ENCODE data around the gene TMEM202. TPM values are rescaled to one million over a fixed set of nuclear protein-coding genes. Genes with fewer than 3 reads are reported as not detected.
"Not testable (repeated sequence)": the region's sequence is repeated elsewhere in the genome, so short reads cannot be mapped to it uniquely, and the experiment has no call there.

TMEM202 gene
- total RNA-seq, 2 experiments from 2014 or later = not detected

GRCh38 chr15:72375501-72375845 is 22.6 kb upstream of the TMEM202 start:
- CTCF ChIA-PET = interaction anchor here (0.6 to 1.0 kb wide), 6 partner anchors 90 to 1482 kb away, joined by 3 to 5 read pairs (median 3); no protein-coding TSS in a partner anchor
- H3K36me3 Mint-ChIP-seq (ENCODE audit: low read depth) = peaks cover 11% of the 10 kb centered on the region
- DNase-seq = no peak
- H3K9me3 Mint-ChIP-seq (ENCODE audit: low read depth) = no peaks in the 10 kb centered on the region
- H3K4me3 Mint-ChIP-seq = peak overlapping the region; percentile 89
- intact Hi-C loops (cut with DNase I, micrococcal nuclease) = loop anchor here in 1 of 2 experiments (5.0 kb wide), 2 partner anchors 58 to 148 kb away; no protein-coding TSS in a partner anchor
- peaks cover 45% of the 10 kb centered on the region for H3K4me1 Mint-ChIP-seq
- H3K27me3 Mint-ChIP-seq = no peaks in the 10 kb centered on the region
- POLR2A ChIA-PET = interaction anchor here (0.6 to 1.5 kb wide), 6 partner anchors 19 to 180 kb away, joined by 3 to 7 read pairs (median 5); no protein-coding TSS in a partner anchor
- peak; percentile 55 for ATAC-seq
- peak overlapping the region; percentile 96 for H3K27ac Mint-ChIP-seq

- ATAC-seq = peak; percentile 83
- Mint-ChIP-seq H3K27ac (peak within 1 kb of the TSS; percentile 96), H3K9me3 (ENCODE audit: low read depth) (no peaks in the 10 kb centered on the region), H3K27me3 (no peaks in the 10 kb centered on the region), H3K4me1 (peaks cover 45% of the 10 kb centered on the region), H3K36me3 (ENCODE audit: low read depth) (peaks cover 9% of the 10 kb centered on the region), H3K4me3 (peak within 1 kb of the TSS; percentile 89)
- peak; percentile 99 for DNase-seq
- ChIA-PET CTCF (interaction anchor here (0.6 to 1.0 kb wide), 8 partner anchors 37 to 1483 kb away, joined by 3 to 5 read pairs (median 3); no protein-coding TSS in a partner anchor), POLR2A (interaction anchor here (0.6 to 1.5 kb wide), 5 partner anchors 18 to 181 kb away, joined by 3 to 7 read pairs (median 5); no protein-coding TSS in a partner anchor)
- intact Hi-C loops (cut with DNase I, micrococcal nuclease) = loop anchor here (1.0 to 5.0 kb wide), 12 partner anchors 56 to 407 kb away; partner anchors contain the start of genes ADPGK (in 1 of the 2), ARIH1 (in 1 of the 2), BBS4 (in 1 of the 2) and CELF6 (in 1 of the 2)
Measured at GRCh38 chr15:72375846-72376581, 22.1 kb upstream of the TMEM202 start, which contains the start of gene HEXA. TSS of gene HEXA (minus strand) at chr15:72376014. CDS start at chr15:72375972, 42 bp downstream.

- intact Hi-C loops (cut with DNase I, micrococcal nuclease) = loop anchor here (2.0 to 5.0 kb wide), 5 partner anchors 60 to 309 kb away; partner anchors contain the start of genes BBS4 (in 1 of the 2) and HIGD2B (in 1 of the 2)
- Mint-ChIP-seq H3K27ac (peak overlapping the region; percentile 2), H3K36me3 (ENCODE audit: low read depth) (peaks cover 6% of the 10 kb centered on the region), H3K4me3 (no peak overlapping the region), H3K27me3 (no peaks in the 10 kb centered on the region), H3K9me3 (ENCODE audit: low read depth) (no peaks in the 10 kb centered on the region), H3K4me1 (peaks cover 45% of the 10 kb centered on the region)
- ChIA-PET POLR2A (no interaction called here), CTCF (interaction anchor here (0.9 kb wide), 1 partner anchor 39 kb away, joined by 3 read pairs; no protein-coding TSS in a partner anchor)
- ATAC-seq = no peak
- DNase-seq = no peak
Measured at GRCh38 chr15:72377331-72377730, 20.8 kb upstream of the TMEM202 start.

GRCh38 chr15:72379106-72379505 is 19.0 kb upstream of the TMEM202 start:
- POLR2A ChIA-PET; H3K27ac Mint-ChIP-seq; CTCF ChIA-PET; H3K4me3 Mint-ChIP-seq; DNase-seq; ATAC-seq; H3K27me3 Mint-ChIP-seq; H3K9me3 Mint-ChIP-seq (ENCODE audit: low read depth); H3K36me3 Mint-ChIP-seq (ENCODE audit: low read depth): not testable (repeated sequence)
- intact Hi-C loops (cut with DNase I, micrococcal nuclease) = loop anchor here in 1 of 2 experiments (5.0 kb wide), 2 partner anchors 62 to 152 kb away; no protein-coding TSS in a partner anchor
- peaks cover 29% of the 10 kb centered on the region for H3K4me1 Mint-ChIP-seq

- no peak for ATAC-seq
- peaks cover 22% of the 10 kb centered on the region for H3K4me1 Mint-ChIP-seq
- POLR2A ChIA-PET = no interaction called here
- H3K4me3 Mint-ChIP-seq = no peak overlapping the region
- CTCF ChIA-PET = no interaction called here
- H3K9me3 Mint-ChIP-seq (ENCODE audit: low read depth) = no peaks in the 10 kb centered on the region
- peaks cover 4% of the 10 kb centered on the region for H3K27me3 Mint-ChIP-seq
- no peak for DNase-seq
- H3K27ac Mint-ChIP-seq = no peak overlapping the region
- intact Hi-C loops (cut with DNase I, micrococcal nuclease) = loop anchor here in 1 of 2 experiments (5.0 kb wide), 2 partner anchors 63 to 153 kb away; no protein-coding TSS in a partner anchor
- peaks cover 4% of the 10 kb centered on the region for H3K36me3 Mint-ChIP-seq (ENCODE audit: low read depth)
Measured at GRCh38 chr15:72379856-72380430, 18.2 kb upstream of the TMEM202 start.

DNA sequence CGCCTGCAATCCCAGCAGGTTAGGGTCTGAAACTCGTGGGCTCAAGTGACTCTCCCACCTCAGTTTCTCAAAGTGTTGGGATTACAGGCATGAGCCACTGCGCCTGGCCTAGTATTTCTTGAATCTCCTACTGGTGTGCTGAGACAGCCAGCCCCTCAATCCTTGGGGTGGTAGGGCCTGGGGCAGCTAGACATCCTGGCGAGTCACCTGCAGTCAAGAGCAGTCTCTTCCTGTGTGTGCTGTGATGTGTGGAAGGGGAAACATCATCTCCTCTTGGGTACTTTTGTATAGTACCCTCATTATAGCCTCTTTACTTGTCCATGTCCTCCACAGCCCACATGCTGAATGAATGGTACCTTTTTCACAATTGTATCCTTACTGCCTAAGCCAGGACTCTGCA is 17.4 kb upstream of the TMEM202 start:
- intact Hi-C loops (cut with DNase I, micrococcal nuclease) = no loop called here
- Mint-ChIP-seq H3K9me3 (ENCODE audit: low read depth) (no peaks in the 10 kb centered on the region), H3K4me1 (peaks cover 15% of the 10 kb centered on the region), H3K27me3 (peaks cover 4% of the 10 kb centered on the region), H3K27ac (no peak overlapping the region), H3K36me3 (ENCODE audit: low read depth) (no peaks in the 10 kb centered on the region), H3K4me3 (no peak overlapping the region)
- DNase-seq = no peak
- CTCF ChIA-PET = no interaction called here
- ATAC-seq = no peak
- POLR2A ChIA-PET = no interaction called here

GRCh38 chr15:72382146-72382545 is 16.0 kb upstream of the TMEM202 start:
- DNase-seq (no peak), ATAC-seq (no peak)
- POLR2A ChIA-PET = interaction anchor here (0.6 kb wide), 1 partner anchor 15 kb away, joined by 4 read pairs; no protein-coding TSS in a partner anchor
- Mint-ChIP-seq H3K27me3 (peaks cover 4% of the 10 kb centered on the region), H3K27ac (no peak overlapping the region), H3K4me1 (peaks cover 7% of the 10 kb centered on the region), H3K4me3 (no peak overlapping the region), H3K36me3 (ENCODE audit: low read depth) (no peaks in the 10 kb centered on the region), H3K9me3 (ENCODE audit: low read depth) (no peaks in the 10 kb centered on the region)
- CTCF ChIA-PET = interaction anchor here (1.0 to 1.2 kb wide), 3 partner anchors 14 to 218 kb away, joined by 3 to 4 read pairs (median 3); no protein-coding TSS in a partner anchor
- intact Hi-C loops (cut with DNase I, micrococcal nuclease) = no loop called here

GRCh38 chr15:72387741-72388140 is 10.4 kb upstream of the TMEM202 start:
- H3K36me3 Mint-ChIP-seq (ENCODE audit: low read depth) = no peaks in the 10 kb centered on the region
- DNase-seq = no peak
- peaks cover 8% of the 10 kb centered on the region for H3K27me3 Mint-ChIP-seq
- no peaks in the 10 kb centered on the region for H3K4me1 Mint-ChIP-seq
- intact Hi-C loops (cut with DNase I, micrococcal nuclease) = no loop called here
- ChIA-PET CTCF (no interaction called here), POLR2A (no interaction called here)
- no peak overlapping the region for H3K27ac Mint-ChIP-seq
- H3K4me3 Mint-ChIP-seq = no peak overlapping the region
- ATAC-seq = no peak
- no peaks in the 10 kb centered on the region for H3K9me3 Mint-ChIP-seq (ENCODE audit: low read depth)

GRCh38 chr15:72389231-72389630 is 8.9 kb upstream of the TMEM202 start:
- no peak overlapping the region for H3K27ac Mint-ChIP-seq
- POLR2A ChIA-PET = no interaction called here

GRCh38 chr15:72396331-72396730 is 1.8 kb upstream of the TMEM202 start:
- H3K4me1 Mint-ChIP-seq; DNase-seq; H3K27me3 Mint-ChIP-seq; H3K27ac Mint-ChIP-seq; H3K4me3 Mint-ChIP-seq; ATAC-seq; H3K36me3 Mint-ChIP-seq (ENCODE audit: low read depth); CTCF ChIA-PET; intact Hi-C loops (cut with DNase I, micrococcal nuclease); H3K9me3 Mint-ChIP-seq (ENCODE audit: low read depth): not testable (repeated sequence)
- POLR2A ChIA-PET = interaction anchor here (0.6 kb wide), 1 partner anchor 1586 kb away, joined by 3 read pairs; no protein-coding TSS in a partner anchor

More at GRCh38 chr15:72389231-72389630, 8.9 kb upstream of the TMEM202 start:
- peaks cover 6% of the 10 kb centered on the region for H3K27me3 Mint-ChIP-seq
- no peaks in the 10 kb centered on the region for H3K9me3 Mint-ChIP-seq (ENCODE audit: low read depth)
- CTCF ChIA-PET = interaction anchor here (1.1 kb wide), 1 partner anchor 14 kb away, joined by 4 read pairs; no protein-coding TSS in a partner anchor
- intact Hi-C loops (cut with DNase I, micrococcal nuclease) = no loop called here
- no peaks in the 10 kb centered on the region for H3K36me3 Mint-ChIP-seq (ENCODE audit: low read depth)
- no peak overlapping the region for H3K4me3 Mint-ChIP-seq
- DNase-seq = no peak
- H3K4me1 Mint-ChIP-seq = no peaks in the 10 kb centered on the region
- no peak for ATAC-seq

GRCh38 chr15:72398648-72399047 is 543 bp downstream of the TMEM202 start:
- peaks cover 11% of the 10 kb centered on the region for H3K27me3 Mint-ChIP-seq
- intact Hi-C loops (cut with DNase I, micrococcal nuclease) = no loop called here
- ChIA-PET POLR2A (no interaction called here), CTCF (no interaction called here)
- H3K36me3 Mint-ChIP-seq (ENCODE audit: low read depth) = no peaks in the 10 kb centered on the region
- no peak overlapping the region for H3K27ac Mint-ChIP-seq
- ATAC-seq (no peak), DNase-seq (no peak)
- H3K4me3 Mint-ChIP-seq = no peak overlapping the region
- H3K9me3 Mint-ChIP-seq (ENCODE audit: low read depth) = no peaks in the 10 kb centered on the region
- no peaks in the 10 kb centered on the region for H3K4me1 Mint-ChIP-seq

All from activated CD4-positive, alpha-beta T cell treated with anti-CD3 and anti-CD28 coated beads for 36 hours (primary cell).